ENCODE results near the gene C17orf114.

C17orf114 gene

GRCh38 chr17:4795168-4795567, 7.0 kb downstream of the C17orf114 start:
- TF ChIP-seq, protein P1, sequence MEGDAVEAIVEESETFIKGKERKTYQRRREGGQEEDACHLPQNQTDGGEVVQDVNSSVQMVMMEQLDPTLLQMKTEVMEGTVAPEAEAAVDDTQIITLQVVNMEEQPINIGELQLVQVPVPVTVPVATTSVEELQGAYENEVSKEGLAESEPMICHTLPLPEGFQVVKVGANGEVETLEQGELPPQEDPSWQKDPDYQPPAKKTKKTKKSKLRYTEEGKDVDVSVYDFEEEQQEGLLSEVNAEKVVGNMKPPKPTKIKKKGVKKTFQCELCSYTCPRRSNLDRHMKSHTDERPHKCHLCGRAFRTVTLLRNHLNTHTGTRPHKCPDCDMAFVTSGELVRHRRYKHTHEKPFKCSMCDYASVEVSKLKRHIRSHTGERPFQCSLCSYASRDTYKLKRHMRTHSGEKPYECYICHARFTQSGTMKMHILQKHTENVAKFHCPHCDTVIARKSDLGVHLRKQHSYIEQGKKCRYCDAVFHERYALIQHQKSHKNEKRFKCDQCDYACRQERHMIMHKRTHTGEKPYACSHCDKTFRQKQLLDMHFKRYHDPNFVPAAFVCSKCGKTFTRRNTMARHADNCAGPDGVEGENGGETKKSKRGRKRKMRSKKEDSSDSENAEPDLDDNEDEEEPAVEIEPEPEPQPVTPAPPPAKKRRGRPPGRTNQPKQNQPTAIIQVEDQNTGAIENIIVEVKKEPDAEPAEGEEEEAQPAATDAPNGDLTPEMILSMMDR (IDR thresholded peaks at IDR 0.05; ENCODE audit: extremely low read depth, missing control alignments), result no peak
- DNase-seq (ENCODE audit: low spot score), result no peak

- DNase-seq (ENCODE audit: low spot score), result no peak
- TF ChIP-seq, protein P1 (IDR thresholded peaks at IDR 0.05; ENCODE audit: extremely low read depth, missing control alignments), result no peak
Measured at GRCh38 chr17:4790705-4791088, 11.4 kb downstream of the C17orf114 start.

GRCh38 chr17:4789951-4790704, 12.0 kb downstream of the C17orf114 start:
- peak; percentile 97 for DNase-seq (ENCODE audit: low spot score)
- TF ChIP-seq, protein P1 (IDR thresholded peaks at IDR 0.05; ENCODE audit: extremely low read depth, missing control alignments), result peak; percentile 84

DNA sequence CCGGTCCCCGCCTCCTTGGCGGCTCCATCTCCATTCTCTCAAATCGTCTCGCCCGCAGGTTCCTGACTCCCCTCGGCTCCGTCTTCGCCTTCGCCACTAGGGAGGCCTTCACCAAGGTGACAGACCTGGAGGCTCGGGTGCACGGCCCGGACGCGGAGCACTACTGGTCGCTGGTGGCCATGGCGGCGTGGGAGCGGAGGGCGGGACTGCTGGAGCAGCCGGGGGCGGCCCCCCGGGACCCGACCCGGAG, 12.5 kb downstream of the C17orf114 start:
- no peak for DNase-seq (ENCODE audit: low spot score)
- TF ChIP-seq, protein P1 (IDR thresholded peaks at IDR 0.05; ENCODE audit: extremely low read depth, missing control alignments), result no peak

GRCh38 chr17:4788807-4789700, 13.1 kb downstream of the C17orf114 start, which contains the start of gene GLTPD2:
GLTPD2 (plus strand) TSS chr17:4788964; CDS start chr17:4789012, 48 bp downstream.
- TF ChIP-seq, protein P1 (IDR thresholded peaks at IDR 0.05; ENCODE audit: extremely low read depth, missing control alignments), result no peak
- no peak for DNase-seq (ENCODE audit: low spot score)

DNA sequence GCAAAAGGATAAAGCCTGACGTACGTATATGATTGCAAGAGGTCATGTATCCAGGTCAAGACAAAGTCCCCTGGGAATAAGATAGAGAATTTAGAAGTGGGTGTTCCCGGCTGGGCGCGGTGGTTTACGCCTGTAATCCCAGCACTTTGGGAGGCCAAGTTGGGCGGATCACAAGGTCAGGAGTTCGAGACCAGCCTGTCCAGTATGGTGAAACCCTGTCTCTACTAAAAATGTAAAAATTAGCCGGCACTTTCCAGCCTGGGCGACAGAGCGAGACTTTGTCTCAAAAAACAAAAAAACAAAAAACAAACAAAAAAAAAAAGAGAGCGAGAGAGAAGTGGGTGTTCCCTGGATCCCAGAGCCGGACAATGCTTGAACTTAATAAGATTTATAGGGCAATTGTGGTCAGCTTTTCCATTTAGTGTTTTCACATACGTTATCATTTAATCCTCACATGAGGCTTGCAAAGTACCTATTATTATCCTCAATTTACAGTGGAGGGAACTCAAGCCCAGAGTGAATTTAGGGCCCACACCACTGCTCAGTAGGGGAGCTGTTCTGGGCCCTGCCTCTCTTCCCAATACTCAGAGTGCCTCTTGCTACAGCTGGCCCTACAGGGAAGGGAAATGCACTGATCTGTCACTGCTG, 13.8 kb downstream of the C17orf114 start:
- TF ChIP-seq, protein P1 (IDR thresholded peaks at IDR 0.05; ENCODE audit: extremely low read depth, missing control alignments), result no peak
- DNase-seq (ENCODE audit: low spot score), result no peak

DNA sequence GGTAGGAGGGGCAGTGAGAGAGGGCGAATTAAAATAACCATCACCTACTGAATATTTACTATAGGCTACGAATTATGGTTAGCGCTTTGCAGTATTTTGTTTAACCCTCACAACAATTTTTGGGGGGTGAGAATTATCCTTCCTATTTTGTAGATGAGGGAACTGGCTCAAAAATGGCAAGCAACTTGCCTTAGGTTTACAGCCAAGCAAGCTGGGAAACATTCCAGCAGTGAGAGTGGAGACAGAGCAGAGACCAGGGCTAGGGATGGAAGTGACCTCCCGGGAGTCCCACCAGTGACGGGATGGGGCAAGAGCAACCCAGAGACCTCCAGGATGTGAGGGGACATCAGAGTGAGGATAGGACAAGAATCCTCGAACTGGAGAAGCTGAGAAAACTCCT, 15.6 kb downstream of the C17orf114 start:
- TF ChIP-seq, protein P1 (IDR thresholded peaks at IDR 0.05; ENCODE audit: extremely low read depth, missing control alignments), result no peak
- DNase-seq (ENCODE audit: low spot score), result no peak
